Gastroesophageal sphincter (tissue), 4 donors: ENCODE data around the gene NADK2. TPM values are rescaled to one million over a fixed set of nuclear protein-coding genes. Genes with fewer than 3 reads are reported as not detected.

Experiments used
- ATAC-seq: fragments of 150-250 bp; one replicate; pipeline ENCODE4 v1.9.1; 2016; ENCODE audit warnings: mild to moderate bottlenecking, moderate library complexity
- H3K27ac ChIP-seq, 4 donors: fragments of 200-600 bp; sonication (generic) in 3 of 4; 1 replicate in 3 of 4; 2 replicates in 1 of 4; pipeline ENCODE4 v1.5.1; 2016 to 2019
- H3K27me3 ChIP-seq: fragments of 200-600 bp; sonication (generic); one replicate; pipeline ENCODE4 v1.5.1; 2019
- H3K36me3 ChIP-seq, 2 donors: fragments of 200-600 bp; sonication (generic); one replicate each; pipeline ENCODE4 v1.5.1; 2019; ENCODE audit warnings: control low read depth in 1 of 2
- H3K4me1 ChIP-seq, 3 donors: fragments of 200-600 bp; sonication (generic); 1 replicate in 2 of 3; 2 replicates in 1 of 3; pipeline ENCODE4 v1.5.1; 2016 to 2019; ENCODE audit warnings: control low read depth in 2 of 3
- H3K4me3 ChIP-seq, 2 donors: fragments of 200-600 bp; sonication (generic); one replicate each; pipeline ENCODE4 v1.5.1; 2019; ENCODE audit warnings: mild to moderate bottlenecking in 1 of 2, moderate library complexity in 1 of 2
- H3K9me3 ChIP-seq, 3 donors: fragments of 200-600 bp; sonication (generic); one replicate each; pipeline ENCODE4 v1.5.1; 2017 to 2019; ENCODE audit warnings: control low read depth in 2 of 3
- CTCF ChIP-seq, 4 experiments: fragments of 200-600 bp in 2 of 4; fragments of 450-650 bp in 2 of 4; sonication (generic) in 1 of 4; IDR thresholded peaks; one replicate each; pipeline ENCODE4 v1.5.1; 2017 to 2019; ENCODE audit warnings: antibody characterized with exemption in 4 of 4, mild to moderate bottlenecking in 2 of 4, moderate library complexity in 2 of 4
- EP300 ChIP-seq: sonication (generic); formaldehyde crosslinking; IDR thresholded peaks from one replicate; pipeline ENCODE4 v1.6.1; 2017; ENCODE audit warnings: antibody characterized with exemption, mild to moderate bottlenecking
- POLR2A ChIP-seq, 2 donors: fragments of 450-650 bp; IDR thresholded peaks; one replicate each; pipeline ENCODE4 v1.6.1; 2017; ENCODE audit warnings: antibody characterized with exemption in 2 of 2, mild to moderate bottlenecking in 2 of 2, moderate library complexity in 1 of 2
- POLR2AphosphoS5 ChIP-seq: sonication (generic); formaldehyde crosslinking; IDR thresholded peaks from one replicate; pipeline ENCODE4 v1.6.1; 2017; ENCODE audit warnings: antibody characterized with exemption
- WGBS, 2 donors: methylation state at CpG; one replicate each; pipeline ENCODE4 v1.1.5; 2018; ENCODE audit warnings: low coverage in 1 of 2; 5-methylcytosine and 5-hydroxymethylcytosine counted together
- total RNA-seq, 4 donors: library from RNA; depleted of rRNA; stranded (reverse); fragments of >200 nt; gene quantifications; one replicate each; pipeline ENCODE4 v1.1.0, GENCODE V29; 2016

Gene NADK2
- total RNA-seq, 4 donors from 2014 or later: 43.5 to 90.6 (median 60.9) TPM

- WGBS, 2 donors: 60 to 67% methylated on average over 2 to 5 of the region's 5 CpGs
- H3K4me3 ChIP-seq: no peak overlapping the region
- no peak for TF ChIP-seq POLR2A (IDR thresholded peaks at IDR 0.05)
- no peak for TF ChIP-seq CTCF (IDR thresholded peaks at IDR 0.05)
- TF ChIP-seq EP300: no peak
- TF ChIP-seq POLR2AphosphoS5: no peak
- H3K4me1 ChIP-seq: peaks cover 0 to 35% (median 6%) of the 10 kb centered on the region in 3 donors
- H3K27ac ChIP-seq: no peak overlapping the region
- no peak for ATAC-seq
- no peaks in the 10 kb centered on the region for H3K36me3 ChIP-seq
- H3K27me3 ChIP-seq: no peaks in the 10 kb centered on the region
- no peaks in the 10 kb centered on the region for H3K9me3 ChIP-seq
Observed at GRCh38 chr5:36277521-36278176, 35.9 kb upstream of the NADK2 start.

- Histone ChIP-seq H3K27me3 (no peaks in the 10 kb centered on the region), H3K4me1 (peaks cover 0 to 32% (median 6%) of the 10 kb centered on the region in 3 donors), H3K27ac (no peak overlapping the region), H3K4me3 (no peak overlapping the region), H3K36me3 (no peaks in the 10 kb centered on the region), H3K9me3 (no peaks in the 10 kb centered on the region)
- ATAC-seq: no peak
- no peak for TF ChIP-seq POLR2A (IDR thresholded peaks at IDR 0.05)
- no peak for TF ChIP-seq POLR2AphosphoS5
- TF ChIP-seq EP300: no peak
- no peak for TF ChIP-seq CTCF (IDR thresholded peaks at IDR 0.05)
Observed at GRCh38 chr5:36276864-36277263, 35.1 kb upstream of the NADK2 start.

- Histone ChIP-seq H3K27ac (peak overlapping the region in 1 of 4 donors; percentile 12), H3K36me3 (no peaks in the 10 kb centered on the region), H3K4me3 (no peak overlapping the region), H3K9me3 (no peaks in the 10 kb centered on the region), H3K27me3 (no peaks in the 10 kb centered on the region), H3K4me1 (peaks cover 0 to 16% (median 4%) of the 10 kb centered on the region in 3 donors)
- TF ChIP-seq EP300 (no peak), CTCF (IDR thresholded peaks at IDR 0.05) (no peak), POLR2A (IDR thresholded peaks at IDR 0.05) (no peak), POLR2AphosphoS5 (no peak)
- no peak for ATAC-seq
- WGBS, 2 donors: 36 to 80% methylated on average over 6 of the region's 6 CpGs
Observed at GRCh38 chr5:36273809-36274526, 32.2 kb upstream of the NADK2 start.

- WGBS, 2 donors: 92 to 94% methylated on average over 2 of the region's 2 CpGs
- H3K9me3 ChIP-seq: no peaks in the 10 kb centered on the region
- no peak for ATAC-seq
- no peak overlapping the region for H3K4me3 ChIP-seq
- peaks cover 0 to 15% (median 4%) of the 10 kb centered on the region in 3 donors for H3K4me1 ChIP-seq
- no peak for TF ChIP-seq POLR2A (IDR thresholded peaks at IDR 0.05)
- TF ChIP-seq EP300: no peak
- TF ChIP-seq CTCF (IDR thresholded peaks at IDR 0.05): no peak
- TF ChIP-seq POLR2AphosphoS5: no peak
- no peaks in the 10 kb centered on the region for H3K36me3 ChIP-seq
- H3K27me3 ChIP-seq: no peaks in the 10 kb centered on the region
- H3K27ac ChIP-seq: no peak overlapping the region
Observed at GRCh38 chr5:36272136-36272690, 30.5 kb upstream of the NADK2 start.
